Measurements from ENCODE around the gene MTNR1B.

MTNR1B gene

GRCh38 chr11:92969634-92970347, at the start of gene MTNR1B:
MTNR1B (plus strand) TSS chr11:92969651; CDS start chr11:92969726, 75 bp downstream.
- no peak for DNase-seq (ENCODE audit: low read depth in 2 of 2)

GRCh38 chr11:92920331-92920730, 49.1 kb upstream of the MTNR1B start:
- no peak for DNase-seq (ENCODE audit: low read depth in 2 of 2)

GRCh38 chr11:92922731-92923130, 46.7 kb upstream of the MTNR1B start:
- no peak for DNase-seq (ENCODE audit: low read depth in 2 of 2)

DNA sequence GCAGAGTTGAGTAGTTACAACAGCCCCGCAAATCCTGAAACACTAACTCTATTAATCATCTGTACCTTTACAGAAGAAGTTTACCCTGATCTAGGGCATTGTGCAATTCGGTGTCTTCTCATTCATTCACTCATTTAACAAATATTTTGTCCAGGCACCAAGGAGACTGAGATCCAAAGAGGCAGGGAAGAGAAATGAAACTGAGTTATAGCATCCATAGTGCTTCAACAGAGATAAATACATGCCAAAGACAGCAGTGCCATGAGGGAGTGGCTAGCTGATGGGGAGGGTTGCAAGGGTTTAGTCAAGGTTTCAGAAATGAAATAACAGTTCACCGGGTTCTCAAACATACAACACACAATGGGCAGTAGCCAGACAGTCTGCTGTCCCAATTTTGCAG, 40.2 kb upstream of the MTNR1B start:
- DNase-seq (ENCODE audit: low read depth in 2 of 2), result no peak

DNA sequence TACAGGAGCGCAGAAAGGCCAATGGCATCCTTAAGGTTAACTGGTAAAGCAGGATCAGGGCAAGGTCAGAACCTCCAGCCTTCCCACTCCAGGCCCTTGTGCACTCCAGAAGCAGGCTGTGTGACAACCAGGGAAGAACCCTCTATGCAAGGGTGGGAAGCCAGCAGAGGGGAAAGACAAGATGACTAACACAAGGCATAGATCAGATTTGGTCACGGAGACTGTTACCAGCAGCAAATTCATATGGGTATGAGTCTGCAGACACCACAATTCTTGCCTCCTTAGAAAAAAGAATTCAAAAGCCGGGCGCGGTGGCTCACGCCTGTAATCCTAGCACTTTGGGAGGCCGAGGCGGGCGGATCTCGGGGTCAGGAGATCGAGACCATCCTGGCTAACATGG, 39.8 kb upstream of the MTNR1B start:
- no peak for DNase-seq (ENCODE audit: low read depth in 2 of 2)

- no peak for DNase-seq (ENCODE audit: low read depth in 2 of 2)
These were observed 37.6 kb upstream of the MTNR1B start for GRCh38 chr11:92931746-92932422.

DNA sequence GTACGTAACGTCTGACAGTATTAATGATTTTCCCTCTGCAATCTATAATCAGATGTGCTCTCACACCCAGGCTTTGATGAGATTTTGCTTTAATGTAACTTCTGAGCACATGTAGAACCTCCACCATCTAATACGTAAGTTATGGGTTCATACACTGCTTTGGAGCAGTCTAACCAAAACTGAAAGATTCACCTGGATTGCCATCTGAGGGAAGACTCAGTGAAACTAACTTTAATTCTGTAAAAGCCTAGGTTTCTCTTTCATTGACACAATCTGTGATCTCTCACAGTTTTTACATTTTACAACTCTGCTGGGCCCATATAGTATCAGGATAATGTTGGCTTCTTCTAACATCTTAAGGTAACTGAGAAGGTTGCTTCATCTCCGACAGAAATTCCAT, 30.1 kb upstream of the MTNR1B start:
- no peak for DNase-seq (ENCODE audit: low read depth in 2 of 2)

GRCh38 chr11:92941676-92942571, 27.5 kb upstream of the MTNR1B start:
- DNase-seq (ENCODE audit: low read depth in 2 of 2), result no peak

GRCh38 chr11:92946707-92947106, 22.7 kb upstream of the MTNR1B start:
- DNase-seq (ENCODE audit: low read depth in 2 of 2), result no peak

GRCh38 chr11:92948116-92948515, 21.3 kb upstream of the MTNR1B start:
- no peak for DNase-seq (ENCODE audit: low read depth in 2 of 2)

- no peak for DNase-seq (ENCODE audit: low read depth in 2 of 2)
These were observed 15.4 kb upstream of the MTNR1B start for GRCh38 chr11:92954003-92954402.

DNA sequence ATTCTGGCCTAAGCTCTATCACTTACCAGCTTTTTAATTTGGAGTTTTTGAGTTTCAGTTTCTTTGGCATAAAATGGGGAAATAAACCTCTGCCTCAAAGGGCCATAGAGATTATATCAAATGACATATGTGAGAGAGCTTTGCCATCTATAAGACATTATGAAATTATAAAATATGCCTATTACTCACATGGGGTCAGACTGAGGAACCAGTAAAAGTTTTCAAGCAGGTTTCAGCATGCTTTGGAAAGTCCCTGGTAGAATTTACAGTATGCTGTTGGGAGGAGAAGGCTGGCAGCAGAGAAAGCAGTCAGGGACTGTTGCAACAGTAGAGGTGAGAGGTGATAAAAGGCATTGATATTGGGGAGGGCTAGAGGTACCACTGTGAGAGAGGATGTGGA, 13.6 kb upstream of the MTNR1B start:
- no peak for DNase-seq (ENCODE audit: low read depth in 2 of 2)

DNA sequence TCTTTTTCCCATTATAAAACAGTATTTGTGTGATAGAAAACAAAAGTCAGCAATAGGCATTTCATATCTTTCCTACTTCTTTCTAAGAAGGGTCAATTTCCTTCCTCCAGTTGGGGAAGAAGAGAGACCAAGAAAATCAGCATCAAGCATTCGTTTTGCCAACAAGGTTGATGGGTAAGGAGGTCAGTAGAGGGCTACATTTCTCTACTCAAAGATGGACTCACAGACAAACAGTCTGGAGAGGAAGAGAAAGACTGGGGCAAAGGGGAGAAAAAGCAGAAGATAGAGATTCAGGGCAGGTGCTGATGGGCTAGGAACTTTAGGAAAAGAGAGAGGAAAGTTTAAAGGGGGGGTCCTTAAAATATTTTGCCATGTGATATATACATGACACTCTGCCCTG, 8.6 kb upstream of the MTNR1B start:
- no peak for DNase-seq (ENCODE audit: low read depth in 2 of 2)

DNA sequence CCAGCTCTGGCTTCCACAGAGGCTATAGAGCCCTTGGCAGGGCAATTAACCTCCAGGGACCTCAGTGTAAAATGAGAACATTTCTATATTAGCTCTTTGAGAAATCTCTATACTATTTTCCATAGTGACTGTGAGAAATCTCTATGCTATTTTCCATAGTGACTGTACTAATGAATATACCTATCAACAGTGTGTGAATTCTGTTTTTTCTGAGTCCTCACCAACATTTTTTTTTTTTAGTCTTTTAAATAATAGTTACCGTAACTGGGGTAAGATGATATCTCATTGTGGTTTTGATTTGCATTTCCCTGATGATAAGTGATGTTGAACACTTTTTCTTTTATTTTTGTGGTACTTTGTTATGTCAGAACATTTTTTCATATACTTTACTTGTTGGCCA, 7.0 kb upstream of the MTNR1B start:
- DNase-seq (ENCODE audit: low read depth in 2 of 2), result no peak

DNA sequence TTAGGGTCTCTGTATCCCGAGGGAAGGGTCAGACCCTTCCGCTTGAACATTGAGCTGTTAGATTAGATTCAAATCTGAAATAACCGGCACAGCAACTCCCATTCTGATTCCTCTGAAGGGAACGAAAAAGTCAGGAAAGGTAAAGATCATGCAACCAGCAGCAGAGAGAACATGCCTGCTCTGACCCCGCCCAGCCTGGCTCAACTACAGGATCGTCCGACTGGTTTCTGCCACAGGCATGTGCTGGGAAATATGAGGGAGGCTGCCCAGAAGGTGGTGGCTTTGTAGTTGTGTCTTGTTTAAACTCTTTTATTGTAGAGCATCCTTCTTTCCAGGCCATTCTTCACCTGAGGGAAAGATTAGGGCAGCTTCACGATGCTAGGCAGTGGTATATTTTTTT, 5.0 kb upstream of the MTNR1B start:
- DNase-seq (ENCODE audit: low read depth in 2 of 2), result no peak

- no peak for DNase-seq (ENCODE audit: low read depth in 2 of 2)
These were observed 4.3 kb upstream of the MTNR1B start for GRCh38 chr11:92965196-92965595.

DNA sequence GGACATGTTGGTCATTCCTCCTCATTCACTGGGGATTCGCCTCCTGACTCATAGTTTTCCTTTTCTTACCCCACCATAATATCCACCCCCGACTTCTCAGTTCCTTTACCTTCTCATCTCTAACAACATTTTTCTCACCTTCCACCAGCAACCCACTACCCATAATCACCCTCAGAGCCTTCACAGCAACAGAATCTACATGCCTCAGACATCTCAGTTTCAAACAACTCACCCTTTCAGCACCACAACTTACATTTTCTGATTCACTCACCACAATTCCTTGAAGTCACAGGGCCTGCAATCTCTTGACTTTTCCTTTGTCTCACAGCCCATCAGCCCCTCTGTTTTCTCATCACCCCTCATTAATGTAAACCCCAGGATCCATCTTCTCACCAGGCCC, 2.3 kb upstream of the MTNR1B start:
- DNase-seq (ENCODE audit: low read depth in 2 of 2), result no peak

DNA sequence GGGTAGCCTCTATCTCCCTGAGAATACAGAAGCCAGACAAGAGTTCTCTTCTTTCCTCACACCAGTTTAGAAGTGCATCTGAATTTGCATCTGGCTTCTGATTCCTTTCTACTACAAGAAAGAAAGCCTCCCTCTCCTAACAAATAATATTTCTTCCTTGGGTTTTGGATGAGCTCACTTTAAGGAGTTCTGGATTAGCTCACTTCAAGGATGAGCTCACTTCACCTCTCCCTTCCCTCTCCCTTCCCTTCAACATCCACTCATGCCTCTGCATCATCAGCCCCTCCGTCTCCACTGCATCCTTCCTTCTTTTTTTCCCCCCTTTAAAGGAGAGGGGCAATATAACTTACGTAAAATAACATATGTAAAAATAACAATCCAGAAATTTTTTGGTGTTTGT, 1.6 kb upstream of the MTNR1B start:
- no peak for DNase-seq (ENCODE audit: low read depth in 2 of 2)

GRCh38 chr11:92969293-92969633, 188 bp upstream of the MTNR1B start:
- DNase-seq (ENCODE audit: low read depth in 2 of 2), result no peak

DNA sequence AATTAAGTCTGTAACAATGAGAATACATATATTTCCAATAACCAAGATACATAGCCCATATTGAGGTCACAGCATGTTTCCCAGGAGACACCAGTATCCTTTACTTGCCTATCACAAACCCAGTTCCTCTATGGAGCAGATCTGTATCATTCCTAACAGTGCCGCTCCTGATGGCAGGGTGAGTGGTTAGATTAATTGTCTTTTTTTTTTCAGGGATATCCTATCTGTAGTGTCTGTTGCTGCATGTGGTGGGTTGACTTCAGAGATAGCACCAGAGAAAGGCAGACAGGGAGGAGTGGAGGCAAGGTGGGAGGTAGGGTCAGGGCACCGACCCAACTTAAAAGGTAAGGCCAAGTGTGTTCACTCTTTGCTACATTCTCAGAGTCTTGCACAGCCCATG, 2.8 kb downstream of the MTNR1B start:
- DNase-seq (ENCODE audit: low read depth in 2 of 2), result no peak

GRCh38 chr11:92975285-92975684, 5.8 kb downstream of the MTNR1B start:
- DNase-seq (ENCODE audit: low read depth in 2 of 2), result no peak

DNA sequence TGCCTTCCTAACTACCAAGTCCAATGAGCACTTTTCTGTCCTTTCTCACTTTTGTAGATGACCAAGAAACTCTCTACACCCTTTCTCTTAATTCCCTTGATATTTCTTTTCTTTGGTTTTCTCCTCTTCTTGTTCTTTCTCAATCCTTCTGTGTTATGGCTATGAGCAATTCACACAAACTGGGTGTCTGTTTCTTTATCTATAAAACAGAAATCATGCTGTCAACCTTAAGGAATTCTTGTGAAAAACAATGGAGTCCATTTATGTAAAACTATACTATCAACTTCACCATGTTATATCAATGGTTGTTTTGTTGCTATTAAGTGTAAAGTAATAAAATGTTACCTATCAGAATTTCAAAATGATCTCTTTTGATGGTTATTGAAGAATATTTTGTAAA, 7.2 kb downstream of the MTNR1B start:
- DNase-seq (ENCODE audit: low read depth in 2 of 2), result no peak

- no peak for DNase-seq (ENCODE audit: low read depth in 2 of 2)
These were observed 8.0 kb downstream of the MTNR1B start for GRCh38 chr11:92977401-92977800.

Data from stimulated activated CD8-positive, alpha-beta memory T cell treated with anti-CD3 and anti-CD28 coated beads, Interleukin-7, amount 100 ng/mL, for 1 hour (primary cell).